ENCODE measurements around the gene PAX2. TPM values are rescaled to one million over a fixed set of nuclear protein-coding genes. Genes with fewer than 3 reads are reported as not detected.
A peak's percentile ranks its signal among the peaks of the same experiment; 100 is the strongest.

Gene PAX2
- total RNA-seq, 1 experiment from 2014 or later, result 0.09 TPM

DNA sequence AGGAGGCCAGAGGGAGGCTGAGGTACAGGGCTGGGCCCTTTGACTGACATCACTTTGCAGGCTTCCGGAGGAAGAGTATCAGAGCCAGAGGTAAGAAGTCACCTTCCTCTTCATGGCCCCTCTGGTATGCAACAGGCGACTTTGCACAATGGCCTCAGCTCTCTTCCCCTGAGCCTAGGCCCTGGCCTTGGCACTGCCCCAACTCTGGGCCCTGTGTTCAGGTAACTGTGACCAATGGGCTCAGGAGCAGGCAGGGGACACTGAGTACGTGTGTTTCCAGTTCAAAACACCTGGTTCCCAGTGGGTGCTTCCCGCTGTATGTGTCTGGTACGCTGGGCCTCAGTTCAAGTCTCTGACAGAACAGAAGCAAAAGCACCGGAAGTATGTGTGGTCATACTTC lies 12.1 kb upstream of the PAX2 start (continued):
- no peak for TF ChIP-seq NFE2L1 (CRISPR knock-in tag; IDR thresholded peaks at IDR 0.05)
- TF ChIP-seq, protein P1, sequence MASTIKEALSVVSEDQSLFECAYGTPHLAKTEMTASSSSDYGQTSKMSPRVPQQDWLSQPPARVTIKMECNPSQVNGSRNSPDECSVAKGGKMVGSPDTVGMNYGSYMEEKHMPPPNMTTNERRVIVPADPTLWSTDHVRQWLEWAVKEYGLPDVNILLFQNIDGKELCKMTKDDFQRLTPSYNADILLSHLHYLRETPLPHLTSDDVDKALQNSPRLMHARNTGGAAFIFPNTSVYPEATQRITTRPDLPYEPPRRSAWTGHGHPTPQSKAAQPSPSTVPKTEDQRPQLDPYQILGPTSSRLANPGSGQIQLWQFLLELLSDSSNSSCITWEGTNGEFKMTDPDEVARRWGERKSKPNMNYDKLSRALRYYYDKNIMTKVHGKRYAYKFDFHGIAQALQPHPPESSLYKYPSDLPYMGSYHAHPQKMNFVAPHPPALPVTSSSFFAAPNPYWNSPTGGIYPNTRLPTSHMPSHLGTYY (CRISPR knock-in tag; IDR thresholded peaks at IDR 0.05), result no peak
- TF ChIP-seq, protein P2, sequence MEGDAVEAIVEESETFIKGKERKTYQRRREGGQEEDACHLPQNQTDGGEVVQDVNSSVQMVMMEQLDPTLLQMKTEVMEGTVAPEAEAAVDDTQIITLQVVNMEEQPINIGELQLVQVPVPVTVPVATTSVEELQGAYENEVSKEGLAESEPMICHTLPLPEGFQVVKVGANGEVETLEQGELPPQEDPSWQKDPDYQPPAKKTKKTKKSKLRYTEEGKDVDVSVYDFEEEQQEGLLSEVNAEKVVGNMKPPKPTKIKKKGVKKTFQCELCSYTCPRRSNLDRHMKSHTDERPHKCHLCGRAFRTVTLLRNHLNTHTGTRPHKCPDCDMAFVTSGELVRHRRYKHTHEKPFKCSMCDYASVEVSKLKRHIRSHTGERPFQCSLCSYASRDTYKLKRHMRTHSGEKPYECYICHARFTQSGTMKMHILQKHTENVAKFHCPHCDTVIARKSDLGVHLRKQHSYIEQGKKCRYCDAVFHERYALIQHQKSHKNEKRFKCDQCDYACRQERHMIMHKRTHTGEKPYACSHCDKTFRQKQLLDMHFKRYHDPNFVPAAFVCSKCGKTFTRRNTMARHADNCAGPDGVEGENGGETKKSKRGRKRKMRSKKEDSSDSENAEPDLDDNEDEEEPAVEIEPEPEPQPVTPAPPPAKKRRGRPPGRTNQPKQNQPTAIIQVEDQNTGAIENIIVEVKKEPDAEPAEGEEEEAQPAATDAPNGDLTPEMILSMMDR (IDR thresholded peaks at IDR 0.05), result no peak
- no peak for TF ChIP-seq NR3C1 (CRISPR knock-in tag; conservative IDR thresholded peaks at IDR 0.05; ENCODE audit: low read depth)
- TF ChIP-seq, protein P3, sequence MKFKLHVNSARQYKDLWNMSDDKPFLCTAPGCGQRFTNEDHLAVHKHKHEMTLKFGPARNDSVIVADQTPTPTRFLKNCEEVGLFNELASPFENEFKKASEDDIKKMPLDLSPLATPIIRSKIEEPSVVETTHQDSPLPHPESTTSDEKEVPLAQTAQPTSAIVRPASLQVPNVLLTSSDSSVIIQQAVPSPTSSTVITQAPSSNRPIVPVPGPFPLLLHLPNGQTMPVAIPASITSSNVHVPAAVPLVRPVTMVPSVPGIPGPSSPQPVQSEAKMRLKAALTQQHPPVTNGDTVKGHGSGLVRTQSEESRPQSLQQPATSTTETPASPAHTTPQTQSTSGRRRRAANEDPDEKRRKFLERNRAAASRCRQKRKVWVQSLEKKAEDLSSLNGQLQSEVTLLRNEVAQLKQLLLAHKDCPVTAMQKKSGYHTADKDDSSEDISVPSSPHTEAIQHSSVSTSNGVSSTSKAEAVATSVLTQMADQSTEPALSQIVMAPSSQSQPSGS (CRISPR knock-in tag; IDR thresholded peaks at IDR 0.05; ENCODE audit: borderline replicate concordance, low read depth), result no peak
- no peak for TF ChIP-seq SMAD4 (CRISPR knock-in tag; IDR thresholded peaks at IDR 0.05)

DNA sequence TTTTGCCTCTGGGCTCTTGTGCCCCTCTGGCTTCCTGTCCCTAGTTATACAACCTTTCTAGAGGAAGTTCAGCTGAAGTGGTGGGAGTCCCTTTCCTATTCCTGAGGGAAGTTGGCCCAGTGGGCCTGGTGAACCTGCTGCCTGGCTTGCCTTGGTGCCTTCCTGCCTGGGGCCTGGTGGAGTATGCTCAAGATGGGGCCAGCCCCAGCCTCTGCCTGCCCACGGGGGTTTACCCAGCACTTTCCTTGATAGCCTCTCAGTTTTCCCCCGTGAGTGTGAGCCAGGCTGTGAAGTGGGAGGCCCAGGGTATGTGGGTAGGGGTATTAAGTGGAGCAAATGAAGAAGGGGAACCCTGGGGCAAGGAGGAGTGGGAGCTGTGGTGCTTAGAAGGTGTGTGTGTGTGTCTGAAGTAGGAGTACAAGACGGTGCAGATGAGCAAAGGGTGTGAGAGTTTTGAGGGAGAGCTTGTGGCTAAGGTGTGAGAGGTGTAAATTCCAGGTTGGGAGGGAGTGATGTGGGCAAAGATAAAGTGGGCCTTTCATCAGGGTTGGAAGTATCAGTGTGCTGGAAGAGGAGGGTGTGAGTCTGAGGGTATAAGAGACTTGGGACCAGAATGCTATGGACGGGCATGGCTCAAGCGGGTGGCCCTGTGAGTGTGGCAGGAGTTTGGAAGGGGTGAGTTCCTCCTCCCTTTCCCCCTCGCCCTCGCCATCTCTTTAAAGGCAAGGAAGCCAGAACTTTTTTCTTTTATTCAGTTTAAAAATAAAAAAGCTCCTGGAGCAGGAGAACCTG lies 10.9 kb upstream of the PAX2 start:
- Mint-ChIP-seq H3K4me3 (peak overlapping the region; percentile 41), H3K27ac (no peak overlapping the region), H3K9me3 (no peaks in the 10 kb centered on the region), H3K36me3 (no peaks in the 10 kb centered on the region), H3K4me1 (peaks cover 66% of the 10 kb centered on the region), H3K27me3 (ENCODE audit: low read depth) (peaks cover 100% of the 10 kb centered on the region)
- no peak for DNase-seq (ENCODE audit: low spot score)
- ATAC-seq, result no peak
- ChIA-PET CTCF (interaction anchor here (0.7 to 2.0 kb wide), 4 partner anchors 9 to 172 kb away, joined by 3 to 7 read pairs (median 4); no protein-coding TSS in a partner anchor), POLR2A (no interaction called here)
- TF ChIP-seq EMX1 (CRISPR knock-in tag; IDR thresholded peaks at IDR 0.05) (no peak), TP53 (CRISPR knock-in tag; IDR thresholded peaks at IDR 0.05) (no peak), NR2C2 (CRISPR knock-in tag; IDR thresholded peaks at IDR 0.05) (no peak), SP1 (CRISPR knock-in tag; conservative IDR thresholded peaks at IDR 0.05) (no peak), SMAD3 (CRISPR knock-in tag; IDR thresholded peaks at IDR 0.05; ENCODE audit: borderline replicate concordance) (no peak), FOXJ3 (CRISPR knock-in tag; IDR thresholded peaks at IDR 0.05; ENCODE audit: borderline replicate concordance) (no peak), CBFB (CRISPR knock-in tag; IDR thresholded peaks at IDR 0.05; ENCODE audit: low read depth) (no peak), ZNF263 (CRISPR knock-in tag; IDR thresholded peaks at IDR 0.05; ENCODE audit: low read depth) (no peak)
- TF ChIP-seq, protein P1 (CRISPR knock-in tag; IDR thresholded peaks at IDR 0.05), result no peak

DNA sequence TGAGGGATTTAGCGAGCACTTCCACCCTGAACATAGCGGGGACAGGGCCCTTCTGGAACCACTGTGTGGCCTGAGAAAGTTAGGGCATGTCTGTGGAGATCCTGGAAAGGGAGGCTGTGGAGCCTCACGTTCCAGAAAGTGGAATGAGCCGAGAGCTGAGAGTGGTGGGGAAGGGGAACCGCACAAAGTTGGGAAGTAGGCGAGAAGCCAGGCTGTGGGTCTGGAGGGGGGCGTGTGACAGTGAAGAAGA lies 10.4 kb upstream of the PAX2 start:
- Mint-ChIP-seq H3K4me1 (peaks cover 67% of the 10 kb centered on the region), H3K27ac (no peak overlapping the region), H3K9me3 (no peaks in the 10 kb centered on the region), H3K4me3 (peak overlapping the region; percentile 41), H3K27me3 (ENCODE audit: low read depth) (peaks cover 100% of the 10 kb centered on the region), H3K36me3 (no peaks in the 10 kb centered on the region)
- ChIA-PET POLR2A (no interaction called here), CTCF (interaction anchor here (1.0 to 2.0 kb wide), 3 partner anchors 9 to 173 kb away, joined by 4 to 7 read pairs (median 4); no protein-coding TSS in a partner anchor)
- DNase-seq (ENCODE audit: low spot score) (no peak), ATAC-seq (no peak)
- TF ChIP-seq NFE2L1 (CRISPR knock-in tag; IDR thresholded peaks at IDR 0.05), result no peak
- no peak for TF ChIP-seq HMGA2 (CRISPR knock-in tag; IDR thresholded peaks at IDR 0.05)
- TF ChIP-seq ZNF232 (CRISPR knock-in tag; IDR thresholded peaks at IDR 0.05), result no peak
- no peak for TF ChIP-seq ZNF317 (CRISPR knock-in tag; IDR thresholded peaks at IDR 0.05; ENCODE audit: borderline replicate concordance, low read depth)
- TF ChIP-seq, protein P4, sequence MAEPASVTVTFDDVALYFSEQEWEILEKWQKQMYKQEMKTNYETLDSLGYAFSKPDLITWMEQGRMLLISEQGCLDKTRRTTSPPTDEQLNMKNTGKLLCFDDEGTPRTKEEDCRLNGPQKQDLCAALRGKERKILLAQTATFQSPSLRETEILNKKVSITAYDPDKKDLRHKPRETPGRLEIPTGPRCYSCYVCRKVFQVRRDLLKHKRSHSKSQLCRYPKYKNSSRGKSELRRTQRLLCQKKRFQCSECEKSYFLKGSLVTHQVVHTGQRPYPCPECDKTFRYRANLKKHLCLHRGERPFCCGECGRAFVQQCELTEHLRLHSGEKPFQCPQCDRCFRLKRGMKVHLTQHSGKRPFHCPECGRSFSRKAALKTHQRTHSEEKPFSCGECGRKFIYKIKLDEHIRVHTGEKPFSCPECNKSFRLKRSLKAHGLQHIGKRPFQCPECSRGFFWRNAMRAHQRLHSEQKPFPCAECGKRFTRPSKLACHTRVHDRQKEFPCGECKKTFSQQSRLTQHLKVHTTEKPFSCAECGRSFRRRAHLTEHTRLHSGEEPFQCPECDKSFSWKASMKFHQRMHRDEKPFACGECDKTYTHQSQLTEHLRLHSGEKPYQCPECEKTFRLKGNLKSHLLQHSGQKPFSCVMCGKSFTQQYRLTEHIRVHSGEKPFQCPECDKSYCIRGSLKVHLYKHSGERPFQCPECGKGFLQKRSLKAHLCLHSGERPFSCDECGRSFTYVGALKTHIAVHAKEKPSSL (CRISPR knock-in tag; conservative IDR thresholded peaks at IDR 0.05), result no peak
- TF ChIP-seq, protein P5, sequence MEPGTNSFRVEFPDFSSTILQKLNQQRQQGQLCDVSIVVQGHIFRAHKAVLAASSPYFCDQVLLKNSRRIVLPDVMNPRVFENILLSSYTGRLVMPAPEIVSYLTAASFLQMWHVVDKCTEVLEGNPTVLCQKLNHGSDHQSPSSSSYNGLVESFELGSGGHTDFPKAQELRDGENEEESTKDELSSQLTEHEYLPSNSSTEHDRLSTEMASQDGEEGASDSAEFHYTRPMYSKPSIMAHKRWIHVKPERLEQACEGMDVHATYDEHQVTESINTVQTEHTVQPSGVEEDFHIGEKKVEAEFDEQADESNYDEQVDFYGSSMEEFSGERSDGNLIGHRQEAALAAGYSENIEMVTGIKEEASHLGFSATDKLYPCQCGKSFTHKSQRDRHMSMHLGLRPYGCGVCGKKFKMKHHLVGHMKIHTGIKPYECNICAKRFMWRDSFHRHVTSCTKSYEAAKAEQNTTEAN (CRISPR knock-in tag; IDR thresholded peaks at IDR 0.05), result no peak
- TF ChIP-seq TEAD4 (CRISPR knock-in tag; IDR thresholded peaks at IDR 0.05), result no peak
- TF ChIP-seq CBFB (CRISPR knock-in tag; IDR thresholded peaks at IDR 0.05; ENCODE audit: low read depth), result no peak
- TF ChIP-seq, protein P6, sequence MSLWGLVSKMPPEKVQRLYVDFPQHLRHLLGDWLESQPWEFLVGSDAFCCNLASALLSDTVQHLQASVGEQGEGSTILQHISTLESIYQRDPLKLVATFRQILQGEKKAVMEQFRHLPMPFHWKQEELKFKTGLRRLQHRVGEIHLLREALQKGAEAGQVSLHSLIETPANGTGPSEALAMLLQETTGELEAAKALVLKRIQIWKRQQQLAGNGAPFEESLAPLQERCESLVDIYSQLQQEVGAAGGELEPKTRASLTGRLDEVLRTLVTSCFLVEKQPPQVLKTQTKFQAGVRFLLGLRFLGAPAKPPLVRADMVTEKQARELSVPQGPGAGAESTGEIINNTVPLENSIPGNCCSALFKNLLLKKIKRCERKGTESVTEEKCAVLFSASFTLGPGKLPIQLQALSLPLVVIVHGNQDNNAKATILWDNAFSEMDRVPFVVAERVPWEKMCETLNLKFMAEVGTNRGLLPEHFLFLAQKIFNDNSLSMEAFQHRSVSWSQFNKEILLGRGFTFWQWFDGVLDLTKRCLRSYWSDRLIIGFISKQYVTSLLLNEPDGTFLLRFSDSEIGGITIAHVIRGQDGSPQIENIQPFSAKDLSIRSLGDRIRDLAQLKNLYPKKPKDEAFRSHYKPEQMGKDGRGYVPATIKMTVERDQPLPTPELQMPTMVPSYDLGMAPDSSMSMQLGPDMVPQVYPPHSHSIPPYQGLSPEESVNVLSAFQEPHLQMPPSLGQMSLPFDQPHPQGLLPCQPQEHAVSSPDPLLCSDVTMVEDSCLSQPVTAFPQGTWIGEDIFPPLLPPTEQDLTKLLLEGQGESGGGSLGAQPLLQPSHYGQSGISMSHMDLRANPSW (CRISPR knock-in tag; conservative IDR thresholded peaks at IDR 0.05; ENCODE audit: low read depth), result no peak
- TF ChIP-seq FOXJ3 (CRISPR knock-in tag; IDR thresholded peaks at IDR 0.05; ENCODE audit: borderline replicate concordance), result no peak

Data from WTC11 (cell line).